HG02884 (cell line): ENCODE data around the gene ADGRA3.
"Not testable (repeated sequence)": the region's sequence is repeated elsewhere in the genome, so short reads cannot be mapped to it uniquely, and the experiment has no call there.

ENCODE experiments used
- ATAC-seq: cut with Tn5 transposase; IDR thresholded peaks from one replicate; pipeline ENCODE4 v1.9.1; 2021; ENCODE audit warnings: mild to moderate bottlenecking, moderate library complexity; ENCODE audit not compliant: unreplicated experiment

ADGRA3 gene

GRCh38 chr4:22480675-22481327 lies 35.1 kb downstream of the ADGRA3 start:
- ATAC-seq = no peak

- no peak for ATAC-seq
Measured at GRCh38 chr4:22478426-22478825, 37.4 kb downstream of the ADGRA3 start.

GRCh38 chr4:22477813-22478182 lies 38.1 kb downstream of the ADGRA3 start:
- no peak for ATAC-seq

GRCh38 chr4:22477136-22477812 lies 38.6 kb downstream of the ADGRA3 start:
- ATAC-seq = no peak

GRCh38 chr4:22476011-22476410 lies 39.9 kb downstream of the ADGRA3 start:
- ATAC-seq = no peak

GRCh38 chr4:22475311-22475646 lies 40.6 kb downstream of the ADGRA3 start:
- not testable (repeated sequence) for ATAC-seq

- no peak for ATAC-seq
Measured at GRCh38 chr4:22474636-22475310, 41.1 kb downstream of the ADGRA3 start.

- ATAC-seq = no peak
Measured at GRCh38 chr4:22473268-22473667, 42.6 kb downstream of the ADGRA3 start.

- no peak for ATAC-seq
Measured at GRCh38 chr4:22471999-22472461, 43.8 kb downstream of the ADGRA3 start.

- ATAC-seq = no peak
Measured at GRCh38 chr4:22471419-22471818, 44.4 kb downstream of the ADGRA3 start.

GRCh38 chr4:22466581-22466980 lies 49.3 kb downstream of the ADGRA3 start:
- no peak for ATAC-seq

- ATAC-seq = no peak
Measured at GRCh38 chr4:22465996-22466395, 49.9 kb downstream of the ADGRA3 start.

GRCh38 chr4:22465349-22465748 lies 50.5 kb downstream of the ADGRA3 start:
- ATAC-seq = no peak

- no peak for ATAC-seq
Measured at GRCh38 chr4:22463179-22463578, 52.7 kb downstream of the ADGRA3 start.

- no peak for ATAC-seq
Measured at GRCh38 chr4:22462688-22463087, 53.2 kb downstream of the ADGRA3 start.

- no peak for ATAC-seq
Measured at GRCh38 chr4:22460266-22460665, 55.6 kb downstream of the ADGRA3 start.

- no peak for ATAC-seq
Measured at GRCh38 chr4:22458098-22458497, 57.8 kb downstream of the ADGRA3 start.

GRCh38 chr4:22457348-22457747 lies 58.5 kb downstream of the ADGRA3 start:
- no peak for ATAC-seq

- no peak for ATAC-seq
Measured at GRCh38 chr4:22456291-22456690, 59.6 kb downstream of the ADGRA3 start.

GRCh38 chr4:22454955-22455354 lies 60.9 kb downstream of the ADGRA3 start:
- no peak for ATAC-seq

GRCh38 chr4:22454216-22454838 lies 61.5 kb downstream of the ADGRA3 start:
- ATAC-seq = no peak

- no peak for ATAC-seq
Measured at GRCh38 chr4:22444813-22445212, 71.1 kb downstream of the ADGRA3 start.
